ENCODE measurements around the gene SLC6A7. TPM values are rescaled to one million over a fixed set of nuclear protein-coding genes. Genes with fewer than 3 reads are reported as not detected.
"Not testable (repeated sequence)": the region's sequence is repeated elsewhere in the genome, so short reads cannot be mapped to it uniquely, and the experiment has no call there.

Gene SLC6A7
- total and polyA plus RNA-seq, 8 donors, result 29.3 TPM; not detected in 7

DNA sequence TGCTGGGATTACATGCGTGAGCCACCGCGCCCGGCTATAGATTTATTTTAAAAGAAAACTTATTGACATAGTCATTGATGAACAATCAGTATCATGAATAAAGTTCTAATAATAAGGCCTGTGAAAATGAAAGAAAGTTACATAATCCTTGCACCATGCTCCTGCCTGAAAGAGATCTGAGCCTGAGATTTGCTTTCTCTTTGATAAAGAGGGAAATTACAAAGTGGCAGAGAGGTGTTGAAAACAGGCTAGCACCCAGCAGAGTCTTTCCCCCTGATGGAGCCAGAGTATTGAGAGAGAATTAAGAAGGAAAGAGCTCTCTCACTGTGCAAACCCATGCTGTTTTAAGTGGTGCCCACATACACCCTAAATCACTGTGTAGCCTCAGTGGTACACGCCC lies 37.2 kb downstream of the SLC6A7 start:
- intact Hi-C loops (cut with DNase I; ENCODE audit: low total_unique reads), result no loop called here
- TF ChIP-seq, protein P1, sequence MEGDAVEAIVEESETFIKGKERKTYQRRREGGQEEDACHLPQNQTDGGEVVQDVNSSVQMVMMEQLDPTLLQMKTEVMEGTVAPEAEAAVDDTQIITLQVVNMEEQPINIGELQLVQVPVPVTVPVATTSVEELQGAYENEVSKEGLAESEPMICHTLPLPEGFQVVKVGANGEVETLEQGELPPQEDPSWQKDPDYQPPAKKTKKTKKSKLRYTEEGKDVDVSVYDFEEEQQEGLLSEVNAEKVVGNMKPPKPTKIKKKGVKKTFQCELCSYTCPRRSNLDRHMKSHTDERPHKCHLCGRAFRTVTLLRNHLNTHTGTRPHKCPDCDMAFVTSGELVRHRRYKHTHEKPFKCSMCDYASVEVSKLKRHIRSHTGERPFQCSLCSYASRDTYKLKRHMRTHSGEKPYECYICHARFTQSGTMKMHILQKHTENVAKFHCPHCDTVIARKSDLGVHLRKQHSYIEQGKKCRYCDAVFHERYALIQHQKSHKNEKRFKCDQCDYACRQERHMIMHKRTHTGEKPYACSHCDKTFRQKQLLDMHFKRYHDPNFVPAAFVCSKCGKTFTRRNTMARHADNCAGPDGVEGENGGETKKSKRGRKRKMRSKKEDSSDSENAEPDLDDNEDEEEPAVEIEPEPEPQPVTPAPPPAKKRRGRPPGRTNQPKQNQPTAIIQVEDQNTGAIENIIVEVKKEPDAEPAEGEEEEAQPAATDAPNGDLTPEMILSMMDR (IDR thresholded peaks at IDR 0.05), result no peak
- TF ChIP-seq EP300 (IDR thresholded peaks at IDR 0.05) (no peak), POLR2AphosphoS5 (IDR thresholded peaks at IDR 0.05) (no peak), POLR2A (IDR thresholded peaks at IDR 0.05) (no peak)
- Histone ChIP-seq H3K9me3 (no peaks in the 10 kb centered on the region), H3K4me1 (no peaks in the 10 kb centered on the region), H3K36me3 (no peaks in the 10 kb centered on the region), H3K27me3 (no peaks in the 10 kb centered on the region), H3K27ac (no peak overlapping the region), H3K4me3 (no peak overlapping the region)
- DNase-seq, result no peak
- WGBS, 5 donors, result 72 to 86% (median 75%) methylated on average over 5 of the region's 5 CpGs

DNA sequence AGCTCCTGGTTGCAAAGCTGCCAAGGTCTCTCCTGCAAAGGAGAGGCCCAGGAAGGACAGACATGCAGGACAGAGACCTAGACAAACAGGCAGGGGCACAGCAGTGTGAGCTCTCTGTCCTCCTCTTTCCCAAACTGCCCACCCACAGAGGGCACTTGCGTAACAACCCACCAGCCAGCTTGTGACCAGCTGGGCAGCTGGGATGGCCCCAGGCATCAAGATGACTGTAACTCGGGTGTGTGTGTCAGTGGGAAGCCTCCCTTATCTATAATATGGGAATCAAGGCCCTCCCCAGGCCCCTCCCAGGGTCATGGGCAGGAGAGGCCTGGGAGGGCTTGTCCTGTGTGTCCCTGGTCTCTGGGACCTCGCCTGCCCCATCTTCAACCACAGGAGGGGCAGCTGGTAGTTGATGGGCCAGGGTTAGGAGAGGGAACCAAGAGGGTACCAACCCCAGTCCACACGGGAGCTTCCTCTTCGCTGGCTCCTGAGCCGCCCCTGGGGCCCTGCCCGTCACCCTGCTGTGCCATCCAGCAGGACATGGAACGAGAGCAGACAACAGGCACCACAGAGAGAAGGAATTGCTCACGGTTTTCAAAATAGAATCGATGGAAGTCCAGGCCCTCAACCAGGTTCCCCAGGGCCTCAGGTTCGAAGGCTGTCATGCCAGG lies 37.9 kb downstream of the SLC6A7 start:
- no peak overlapping the region for H3K27ac ChIP-seq
- WGBS, 5 donors, result 76 to 85% (median 78%) methylated on average over 11 of the region's 11 CpGs

DNA sequence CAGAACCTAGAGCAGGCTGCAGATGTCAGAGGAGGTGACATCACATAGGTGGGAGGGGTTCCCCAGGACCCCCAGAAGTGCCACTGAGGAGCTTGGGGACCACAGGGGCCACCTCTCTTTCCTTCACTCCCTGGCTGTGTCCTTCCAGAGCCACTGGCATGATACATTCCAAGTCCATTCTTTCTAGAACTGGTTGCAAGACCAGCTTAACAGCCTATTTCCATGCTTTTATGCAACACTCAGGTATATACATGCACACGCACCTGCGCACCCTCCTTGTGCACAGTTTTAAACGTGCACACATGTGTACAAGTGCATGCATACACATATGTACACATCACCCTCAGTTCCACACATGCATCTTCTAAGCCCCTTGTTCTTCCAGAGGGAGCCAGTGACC lies 39.7 kb downstream of the SLC6A7 start:
- H3K27ac ChIP-seq, result no peak overlapping the region
- WGBS, 5 donors, result 65 to 82% (median 70%) methylated on average over 3 of the region's 3 CpGs
- H3K9me3 ChIP-seq, result no peaks in the 10 kb centered on the region
- H3K36me3 ChIP-seq, result no peaks in the 10 kb centered on the region
- TF ChIP-seq EP300 (IDR thresholded peaks at IDR 0.05), result no peak
- TF ChIP-seq POLR2A (IDR thresholded peaks at IDR 0.05), result no peak
- TF ChIP-seq POLR2AphosphoS5 (IDR thresholded peaks at IDR 0.05), result no peak
- intact Hi-C loops (cut with DNase I; ENCODE audit: low total_unique reads), result no loop called here
- no peak for DNase-seq
- H3K4me1 ChIP-seq, result no peaks in the 10 kb centered on the region
- H3K27me3 ChIP-seq, result no peaks in the 10 kb centered on the region
- H3K4me3 ChIP-seq, result no peak overlapping the region

More for the DNA sequence above, 37.9 kb downstream of the SLC6A7 start:
- H3K9me3 ChIP-seq, result no peaks in the 10 kb centered on the region
- no peaks in the 10 kb centered on the region for H3K27me3 ChIP-seq
- H3K4me1 ChIP-seq, result no peaks in the 10 kb centered on the region
- intact Hi-C loops (cut with DNase I; ENCODE audit: low total_unique reads), result no loop called here
- DNase-seq, result no peak
- no peaks in the 10 kb centered on the region for H3K36me3 ChIP-seq
- TF ChIP-seq, protein P1 (IDR thresholded peaks at IDR 0.05), result no peak
- TF ChIP-seq EP300 (IDR thresholded peaks at IDR 0.05) (no peak), POLR2A (IDR thresholded peaks at IDR 0.05) (no peak), POLR2AphosphoS5 (IDR thresholded peaks at IDR 0.05) (no peak)
- H3K4me3 ChIP-seq, result no peak overlapping the region

DNA sequence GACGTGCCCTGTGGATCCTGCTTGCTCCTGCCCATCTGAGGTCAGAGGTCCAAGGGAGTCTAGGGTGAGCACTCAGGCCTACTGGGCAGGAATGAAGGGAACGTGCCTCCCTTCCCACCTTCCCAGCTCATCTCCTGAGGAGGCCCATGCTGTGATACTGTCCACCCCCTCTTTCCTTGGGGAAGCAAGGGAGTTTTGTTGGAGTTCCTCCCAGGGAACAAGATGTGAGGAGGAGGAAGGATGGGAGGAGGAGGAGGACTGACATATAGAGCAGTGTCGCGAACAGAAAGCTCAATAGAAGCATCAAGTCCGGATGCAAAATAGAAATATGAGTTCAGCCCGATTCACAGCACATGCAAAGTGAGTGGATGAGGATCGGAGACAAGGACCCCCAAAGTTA lies 41.0 kb downstream of the SLC6A7 start:
- H3K27ac ChIP-seq, result no peak overlapping the region
- DNase-seq, result no peak
- TF ChIP-seq, protein P1 (IDR thresholded peaks at IDR 0.05), result no peak
- TF ChIP-seq POLR2AphosphoS5 (IDR thresholded peaks at IDR 0.05) (no peak), POLR2A (IDR thresholded peaks at IDR 0.05) (no peak), EP300 (IDR thresholded peaks at IDR 0.05) (no peak)
- no peaks in the 10 kb centered on the region for H3K27me3 ChIP-seq
- intact Hi-C loops (cut with DNase I; ENCODE audit: low total_unique reads), result no loop called here
- H3K9me3 ChIP-seq, result no peaks in the 10 kb centered on the region
- no peaks in the 10 kb centered on the region for H3K4me1 ChIP-seq
- 83 to 93% (median 90%) methylated on average over 7 of the region's 7 CpGs for WGBS, 5 donors
- no peak overlapping the region for H3K4me3 ChIP-seq
- no peaks in the 10 kb centered on the region for H3K36me3 ChIP-seq

DNA sequence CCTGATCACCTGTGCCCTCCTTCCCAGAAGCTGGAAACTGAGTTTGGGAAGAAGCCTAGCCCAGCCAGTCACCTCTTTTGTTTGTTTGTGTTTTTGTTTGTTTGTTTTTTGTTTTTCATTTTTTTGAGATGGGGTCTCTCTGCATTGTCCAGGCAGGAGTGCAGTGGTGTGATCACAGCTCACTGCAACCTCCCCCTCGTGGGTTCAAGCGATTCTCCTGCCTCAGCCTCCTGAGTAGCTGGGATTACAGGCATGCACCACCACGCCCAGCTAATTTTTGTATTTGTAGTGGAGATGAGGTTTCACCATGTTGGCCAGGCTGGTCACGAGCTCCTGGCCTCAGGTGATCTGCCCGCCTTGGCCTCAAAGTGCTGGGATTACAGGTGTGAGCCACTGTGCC lies 43.8 kb downstream of the SLC6A7 start:
- 81 to 87% (median 86%) methylated on average over 5 of the region's 5 CpGs for WGBS, 5 donors
- H3K36me3 ChIP-seq; H3K4me1 ChIP-seq; H3K27ac ChIP-seq; H3K9me3 ChIP-seq; H3K27me3 ChIP-seq; intact Hi-C loops (cut with DNase I; ENCODE audit: low total_unique reads); H3K4me3 ChIP-seq; DNase-seq: not testable (repeated sequence)

Measured in stomach (tissue), 9 donors.